Measurements from ENCODE around the gene SNX11.

SNX11 gene

DNA sequence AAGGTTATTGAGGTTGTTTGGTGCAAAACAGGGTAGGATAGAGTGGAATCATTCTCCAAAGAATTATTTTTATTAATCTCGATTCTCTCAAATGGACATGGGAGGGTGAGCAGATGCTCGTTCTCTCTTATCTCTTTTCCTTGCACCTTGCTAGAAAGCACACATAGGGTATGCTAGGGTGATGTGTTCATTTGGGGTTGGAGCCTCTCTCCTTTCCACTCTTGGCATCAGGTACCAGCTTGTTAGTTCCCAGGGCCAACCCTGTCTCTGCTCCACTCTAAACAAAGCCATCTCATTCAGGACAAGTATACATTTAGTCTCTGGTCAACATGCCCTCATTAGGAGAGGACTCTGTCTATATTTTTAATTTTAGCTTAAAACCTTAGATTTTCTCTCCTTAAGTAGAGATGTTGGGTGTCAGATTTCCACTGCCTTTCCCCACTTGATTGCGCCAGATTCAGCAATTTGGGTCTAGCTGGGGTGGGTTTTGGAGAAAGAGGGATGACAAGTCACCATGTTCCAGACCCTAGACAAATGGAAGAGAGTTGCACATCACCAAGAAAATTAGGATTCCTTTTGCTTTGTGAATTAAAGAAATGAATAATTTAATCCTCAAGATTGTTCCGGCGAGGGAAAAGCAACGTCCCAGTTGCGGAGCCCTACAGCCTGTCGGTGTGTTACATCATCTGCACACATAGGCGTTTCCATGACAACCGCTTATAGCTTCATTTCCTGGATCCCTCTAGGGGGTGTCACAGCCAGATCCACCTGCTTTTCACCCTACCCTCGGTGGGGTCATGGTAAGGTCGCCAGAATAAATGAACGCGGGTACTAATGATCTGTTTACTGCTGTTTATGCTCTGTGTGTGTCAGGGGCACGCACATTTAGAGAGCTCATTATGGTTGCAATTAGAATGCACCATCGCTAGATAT lies 41.6 kb downstream of the SNX11 start:
- Histone ChIP-seq H3K27me3 (ENCODE audit: insufficient read depth, poor library complexity, severe bottlenecking) (peaks cover 34% of the 10 kb centered on the region), H3K27ac (replicated peaks) (no peak overlapping the region), H3K4me3 (replicated peaks; ENCODE audit: insufficient read depth, low read length) (no peak overlapping the region)
- TF ChIP-seq SPI1 (IDR thresholded peaks at IDR 0.05; ENCODE audit: borderline replicate concordance, low read depth) (no peak), POLR2AphosphoS5 (IDR thresholded peaks at IDR 0.05; ENCODE audit: low read depth) (no peak), GABPA (IDR thresholded peaks at IDR 0.05; ENCODE audit: low read depth) (no peak)
- TF ChIP-seq, protein P1, sequence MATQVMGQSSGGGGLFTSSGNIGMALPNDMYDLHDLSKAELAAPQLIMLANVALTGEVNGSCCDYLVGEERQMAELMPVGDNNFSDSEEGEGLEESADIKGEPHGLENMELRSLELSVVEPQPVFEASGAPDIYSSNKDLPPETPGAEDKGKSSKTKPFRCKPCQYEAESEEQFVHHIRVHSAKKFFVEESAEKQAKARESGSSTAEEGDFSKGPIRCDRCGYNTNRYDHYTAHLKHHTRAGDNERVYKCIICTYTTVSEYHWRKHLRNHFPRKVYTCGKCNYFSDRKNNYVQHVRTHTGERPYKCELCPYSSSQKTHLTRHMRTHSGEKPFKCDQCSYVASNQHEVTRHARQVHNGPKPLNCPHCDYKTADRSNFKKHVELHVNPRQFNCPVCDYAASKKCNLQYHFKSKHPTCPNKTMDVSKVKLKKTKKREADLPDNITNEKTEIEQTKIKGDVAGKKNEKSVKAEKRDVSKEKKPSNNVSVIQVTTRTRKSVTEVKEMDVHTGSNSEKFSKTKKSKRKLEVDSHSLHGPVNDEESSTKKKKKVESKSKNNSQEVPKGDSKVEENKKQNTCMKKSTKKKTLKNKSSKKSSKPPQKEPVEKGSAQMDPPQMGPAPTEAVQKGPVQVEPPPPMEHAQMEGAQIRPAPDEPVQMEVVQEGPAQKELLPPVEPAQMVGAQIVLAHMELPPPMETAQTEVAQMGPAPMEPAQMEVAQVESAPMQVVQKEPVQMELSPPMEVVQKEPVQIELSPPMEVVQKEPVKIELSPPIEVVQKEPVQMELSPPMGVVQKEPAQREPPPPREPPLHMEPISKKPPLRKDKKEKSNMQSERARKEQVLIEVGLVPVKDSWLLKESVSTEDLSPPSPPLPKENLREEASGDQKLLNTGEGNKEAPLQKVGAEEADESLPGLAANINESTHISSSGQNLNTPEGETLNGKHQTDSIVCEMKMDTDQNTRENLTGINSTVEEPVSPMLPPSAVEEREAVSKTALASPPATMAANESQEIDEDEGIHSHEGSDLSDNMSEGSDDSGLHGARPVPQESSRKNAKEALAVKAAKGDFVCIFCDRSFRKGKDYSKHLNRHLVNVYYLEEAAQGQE (IDR thresholded peaks at IDR 0.05; ENCODE audit: insufficient replicate concordance, low read depth) = no peak
- TF ChIP-seq, protein P2, sequence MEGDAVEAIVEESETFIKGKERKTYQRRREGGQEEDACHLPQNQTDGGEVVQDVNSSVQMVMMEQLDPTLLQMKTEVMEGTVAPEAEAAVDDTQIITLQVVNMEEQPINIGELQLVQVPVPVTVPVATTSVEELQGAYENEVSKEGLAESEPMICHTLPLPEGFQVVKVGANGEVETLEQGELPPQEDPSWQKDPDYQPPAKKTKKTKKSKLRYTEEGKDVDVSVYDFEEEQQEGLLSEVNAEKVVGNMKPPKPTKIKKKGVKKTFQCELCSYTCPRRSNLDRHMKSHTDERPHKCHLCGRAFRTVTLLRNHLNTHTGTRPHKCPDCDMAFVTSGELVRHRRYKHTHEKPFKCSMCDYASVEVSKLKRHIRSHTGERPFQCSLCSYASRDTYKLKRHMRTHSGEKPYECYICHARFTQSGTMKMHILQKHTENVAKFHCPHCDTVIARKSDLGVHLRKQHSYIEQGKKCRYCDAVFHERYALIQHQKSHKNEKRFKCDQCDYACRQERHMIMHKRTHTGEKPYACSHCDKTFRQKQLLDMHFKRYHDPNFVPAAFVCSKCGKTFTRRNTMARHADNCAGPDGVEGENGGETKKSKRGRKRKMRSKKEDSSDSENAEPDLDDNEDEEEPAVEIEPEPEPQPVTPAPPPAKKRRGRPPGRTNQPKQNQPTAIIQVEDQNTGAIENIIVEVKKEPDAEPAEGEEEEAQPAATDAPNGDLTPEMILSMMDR (IDR thresholded peaks at IDR 0.05; ENCODE audit: insufficient read depth, low read length) = no peak
- DNase-seq (ENCODE audit: low read depth in 1 of 2, low spot score in 1 of 2) = no peak

DNA sequence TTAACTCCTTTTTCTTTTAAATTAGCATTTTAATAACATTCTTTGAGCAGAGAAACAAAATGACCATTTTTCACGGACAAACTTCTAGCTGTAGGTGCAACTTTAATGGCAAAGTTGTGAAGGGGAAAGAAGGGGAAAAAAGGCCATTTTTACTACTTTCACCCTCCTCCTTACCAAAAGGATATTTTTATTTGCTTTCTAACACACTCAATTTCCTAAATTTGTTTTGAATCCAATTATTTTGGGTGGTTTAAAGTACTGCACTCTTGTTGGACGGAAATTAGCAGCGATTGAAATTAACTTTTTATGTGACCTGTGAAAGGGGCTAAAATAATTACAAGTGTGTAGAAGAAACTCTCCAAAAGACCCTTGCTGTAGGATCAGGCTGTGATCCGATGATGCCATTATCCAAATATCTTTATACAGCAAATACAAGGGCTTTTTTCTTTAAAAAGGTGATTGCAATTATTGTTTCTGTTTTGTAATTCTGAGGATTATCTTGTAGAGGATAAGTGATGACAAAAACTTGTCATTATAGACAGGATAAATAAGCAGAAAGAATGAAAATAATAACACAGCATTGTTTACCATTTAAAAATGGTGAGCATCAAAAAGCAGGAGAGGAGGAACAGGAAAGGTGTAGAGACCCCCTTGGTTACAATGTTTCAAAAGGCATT lies 42.4 kb downstream of the SNX11 start:
- H3K27me3 ChIP-seq (ENCODE audit: insufficient read depth, poor library complexity, severe bottlenecking) = peaks cover 35% of the 10 kb centered on the region
- H3K4me3 ChIP-seq (replicated peaks; ENCODE audit: insufficient read depth, low read length) = no peak overlapping the region
- TF ChIP-seq GABPA (IDR thresholded peaks at IDR 0.05; ENCODE audit: low read depth) = no peak
- TF ChIP-seq, protein P1 (IDR thresholded peaks at IDR 0.05; ENCODE audit: insufficient replicate concordance, low read depth) = no peak
- TF ChIP-seq, protein P2 (IDR thresholded peaks at IDR 0.05; ENCODE audit: insufficient read depth, low read length) = no peak
- TF ChIP-seq SPI1 (IDR thresholded peaks at IDR 0.05; ENCODE audit: borderline replicate concordance, low read depth) = no peak
- no peak for DNase-seq (ENCODE audit: low read depth in 1 of 2, low spot score in 1 of 2)
- H3K27ac ChIP-seq (replicated peaks) = no peak overlapping the region

DNA sequence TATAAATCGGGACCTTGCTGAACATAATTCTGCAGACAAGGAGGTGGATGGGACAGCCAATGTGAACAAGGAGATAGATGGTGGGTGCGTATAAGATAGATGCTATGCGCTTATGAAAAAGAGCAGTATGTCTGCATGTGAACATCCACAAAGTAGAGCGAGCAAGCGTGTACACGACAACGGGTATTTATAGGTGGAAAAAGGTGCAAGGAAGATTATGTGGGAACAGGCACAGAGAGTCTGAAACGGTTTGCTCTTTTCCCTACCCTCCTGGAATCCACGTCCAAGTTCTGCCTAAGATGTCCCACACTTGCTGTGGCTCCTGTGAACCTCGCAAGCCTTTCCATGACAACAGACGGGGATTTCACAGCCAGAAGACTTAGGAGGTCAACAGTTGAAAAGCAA lies 43.0 kb downstream of the SNX11 start:
- DNase-seq (ENCODE audit: low read depth in 1 of 2, low spot score in 1 of 2) = no peak
- H3K4me3 ChIP-seq (replicated peaks; ENCODE audit: insufficient read depth, low read length) = no peak overlapping the region
- TF ChIP-seq POLR2AphosphoS5 (IDR thresholded peaks at IDR 0.05; ENCODE audit: low read depth) (no peak), GABPA (IDR thresholded peaks at IDR 0.05; ENCODE audit: low read depth) (no peak), SPI1 (IDR thresholded peaks at IDR 0.05; ENCODE audit: borderline replicate concordance, low read depth) (no peak)
- TF ChIP-seq, protein P1 (IDR thresholded peaks at IDR 0.05; ENCODE audit: insufficient replicate concordance, low read depth) = no peak
- TF ChIP-seq, protein P2 (IDR thresholded peaks at IDR 0.05; ENCODE audit: insufficient read depth, low read length) = no peak
- H3K27ac ChIP-seq (replicated peaks) = no peak overlapping the region
- H3K27me3 ChIP-seq (ENCODE audit: insufficient read depth, poor library complexity, severe bottlenecking) = peaks cover 40% of the 10 kb centered on the region

Measured in HL-60 (cell line).